Activated CD8-positive, alpha-beta T cell treated with anti-CD3 and anti-CD28 coated beads for 36 hours (primary cell): ENCODE results near the gene ANKRD44. TPM values are rescaled to one million over a fixed set of nuclear protein-coding genes. Genes with fewer than 3 reads are reported as not detected.

Experiments
- ATAC-seq: fragments of 200-7000 bp; cut with Tn5 transposase; one replicate; pipeline ENCODE4 v1.10.0; 2021; ENCODE audit warnings: mild to moderate bottlenecking, moderate library complexity
- CTCF ChIA-PET: fragments of 350-600 bp; sonication (Branson Sonifier 250); formaldehyde crosslinking; loops from one replicate; lab custom pipeline; 2021; ENCODE audit warnings: antibody characterized with exemption; lab: Charles Lee
- POLR2A ChIA-PET: fragments of 350-600 bp; sonication (Branson Sonifier 250); formaldehyde crosslinking; loops from one replicate; lab custom pipeline; 2021; ENCODE audit warnings: antibody characterized with exemption; lab: Charles Lee
- DNase-seq: peaks from one replicate; pipeline ENCODE4 v3.0.0-alpha.2; 2020
- H3K27ac Mint-ChIP-seq: one replicate; pipeline ENCODE4 v1.8.0; 2021; ENCODE audit warnings: mild to moderate bottlenecking, mixed read lengths
- H3K27me3 Mint-ChIP-seq: one replicate; pipeline ENCODE4 v1.8.0; 2021; ENCODE audit warnings: mixed read lengths
- H3K36me3 Mint-ChIP-seq: one replicate; pipeline ENCODE4 v1.8.0; 2021; ENCODE audit warnings: low read depth, mixed read lengths
- H3K4me1 Mint-ChIP-seq: one replicate; pipeline ENCODE4 v1.8.0; 2021; ENCODE audit warnings: low read depth, mixed read lengths
- H3K4me3 Mint-ChIP-seq: one replicate; pipeline ENCODE4 v1.8.0; 2021; ENCODE audit warnings: mild to moderate bottlenecking, moderate library complexity, mixed read lengths
- H3K9me3 Mint-ChIP-seq: one replicate; pipeline ENCODE4 v1.8.0; 2021; ENCODE audit warnings: mixed read lengths
- intact Hi-C: fragments of 100-400 bp; cut with micrococcal nuclease; formaldehyde crosslinking; loops from one replicate; pipeline ENCODE4 v1.10.0; 2022
- total RNA-seq, 2 experiments: library from RNA; stranded (reverse); gene quantifications; one replicate each; pipeline ENCODE4 v1.2.3, GENCODE V29; 2021
- TF ChIP-seq, protein P1 (sequence below): fragments of 200-600 bp; IDR thresholded peaks from one replicate; pipeline ENCODE4 v1.8.0; 2022; ENCODE audit warnings: antibody characterized with exemption, mild to moderate bottlenecking

Gene ANKRD44
- total RNA-seq, 2 experiments from 2014 or later, result 131 to 132 TPM

DNA sequence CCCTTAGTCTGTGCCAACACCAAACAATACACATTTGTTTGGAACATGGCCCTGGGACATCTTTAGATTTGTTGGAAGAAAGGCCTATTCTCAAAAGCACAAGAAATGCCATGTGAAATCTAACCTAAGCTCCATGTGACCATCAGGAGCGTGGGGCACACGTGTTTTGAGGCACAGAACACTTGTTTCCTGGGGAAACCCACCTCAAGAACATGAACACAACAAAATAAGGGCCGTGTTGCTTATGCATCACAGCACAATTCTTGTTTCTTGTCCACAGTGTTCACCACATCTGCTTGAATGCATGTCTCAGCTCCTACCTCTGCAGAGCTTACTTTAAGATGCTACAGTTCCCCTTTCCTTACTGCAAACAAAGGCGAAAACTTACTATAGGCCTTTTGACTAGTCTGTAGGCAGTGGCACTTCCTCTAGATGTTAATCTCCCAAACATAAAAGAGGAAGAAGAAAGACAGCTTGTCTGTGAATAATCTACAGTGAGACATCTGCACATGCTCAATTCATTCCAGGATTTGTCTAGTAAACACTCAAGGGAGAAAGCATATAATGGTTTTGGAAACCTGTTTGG is 165.0 kb downstream of the ANKRD44 start:
- ChIA-PET POLR2A (interaction anchor here (0.7 to 1.8 kb wide), 4 partner anchors 9 to 52 kb away, joined by 3 to 5 read pairs (median 4); no protein-coding TSS in a partner anchor), CTCF (interaction anchor here (0.6 to 2.4 kb wide), 7 partner anchors 9 to 218 kb away, joined by 3 to 10 read pairs (median 3); no protein-coding TSS in a partner anchor)
- H3K36me3 Mint-ChIP-seq, result peaks cover 44% of the 10 kb centered on the region
- H3K9me3 Mint-ChIP-seq, result peaks cover 6% of the 10 kb centered on the region
- H3K27ac Mint-ChIP-seq, result peak overlapping the region; percentile 92
- TF ChIP-seq, protein P1, sequence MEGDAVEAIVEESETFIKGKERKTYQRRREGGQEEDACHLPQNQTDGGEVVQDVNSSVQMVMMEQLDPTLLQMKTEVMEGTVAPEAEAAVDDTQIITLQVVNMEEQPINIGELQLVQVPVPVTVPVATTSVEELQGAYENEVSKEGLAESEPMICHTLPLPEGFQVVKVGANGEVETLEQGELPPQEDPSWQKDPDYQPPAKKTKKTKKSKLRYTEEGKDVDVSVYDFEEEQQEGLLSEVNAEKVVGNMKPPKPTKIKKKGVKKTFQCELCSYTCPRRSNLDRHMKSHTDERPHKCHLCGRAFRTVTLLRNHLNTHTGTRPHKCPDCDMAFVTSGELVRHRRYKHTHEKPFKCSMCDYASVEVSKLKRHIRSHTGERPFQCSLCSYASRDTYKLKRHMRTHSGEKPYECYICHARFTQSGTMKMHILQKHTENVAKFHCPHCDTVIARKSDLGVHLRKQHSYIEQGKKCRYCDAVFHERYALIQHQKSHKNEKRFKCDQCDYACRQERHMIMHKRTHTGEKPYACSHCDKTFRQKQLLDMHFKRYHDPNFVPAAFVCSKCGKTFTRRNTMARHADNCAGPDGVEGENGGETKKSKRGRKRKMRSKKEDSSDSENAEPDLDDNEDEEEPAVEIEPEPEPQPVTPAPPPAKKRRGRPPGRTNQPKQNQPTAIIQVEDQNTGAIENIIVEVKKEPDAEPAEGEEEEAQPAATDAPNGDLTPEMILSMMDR, result no peak
- peak; percentile 35 for DNase-seq
- no peaks in the 10 kb centered on the region for H3K27me3 Mint-ChIP-seq
- peaks cover 71% of the 10 kb centered on the region for H3K4me1 Mint-ChIP-seq
- H3K4me3 Mint-ChIP-seq, result no peak overlapping the region
- intact Hi-C loops, result no loop called here
- peak; percentile 69 for ATAC-seq

DNA sequence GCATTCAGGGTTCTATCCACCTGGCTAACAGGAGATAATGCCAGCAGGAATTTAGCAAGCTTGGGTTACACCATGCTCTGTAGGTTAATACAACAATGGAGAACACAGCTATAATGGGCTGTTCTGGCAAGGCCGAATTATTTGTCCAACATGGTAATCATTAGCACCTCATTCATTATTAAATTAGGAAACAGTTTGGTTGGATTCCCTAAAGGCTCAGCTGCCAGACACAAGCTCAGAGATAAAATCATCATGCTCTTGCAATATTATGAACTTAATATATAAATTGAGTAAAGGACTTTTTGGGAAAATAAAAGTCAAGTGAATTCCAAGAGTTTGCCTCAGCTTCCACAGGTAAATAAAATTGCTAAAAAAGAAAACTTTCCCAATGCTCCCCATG is 166.4 kb downstream of the ANKRD44 start:
- DNase-seq (no peak), ATAC-seq (no peak)
- Mint-ChIP-seq H3K27me3 (no peaks in the 10 kb centered on the region), H3K9me3 (peaks cover 4% of the 10 kb centered on the region), H3K4me1 (peaks cover 72% of the 10 kb centered on the region), H3K27ac (peak overlapping the region; percentile 53), H3K4me3 (no peak overlapping the region), H3K36me3 (peaks cover 42% of the 10 kb centered on the region)
- intact Hi-C loops, result no loop called here
- POLR2A ChIA-PET, result interaction anchor here (0.6 to 1.8 kb wide), 2 partner anchors 12 to 149 kb away, joined by 3 to 5 read pairs; no protein-coding TSS in a partner anchor
- CTCF ChIA-PET, result interaction anchor here (1.2 to 2.4 kb wide), 3 partner anchors 8 to 24 kb away, joined by 3 to 10 read pairs (median 6); no protein-coding TSS in a partner anchor
- TF ChIP-seq, protein P1, result no peak

DNA sequence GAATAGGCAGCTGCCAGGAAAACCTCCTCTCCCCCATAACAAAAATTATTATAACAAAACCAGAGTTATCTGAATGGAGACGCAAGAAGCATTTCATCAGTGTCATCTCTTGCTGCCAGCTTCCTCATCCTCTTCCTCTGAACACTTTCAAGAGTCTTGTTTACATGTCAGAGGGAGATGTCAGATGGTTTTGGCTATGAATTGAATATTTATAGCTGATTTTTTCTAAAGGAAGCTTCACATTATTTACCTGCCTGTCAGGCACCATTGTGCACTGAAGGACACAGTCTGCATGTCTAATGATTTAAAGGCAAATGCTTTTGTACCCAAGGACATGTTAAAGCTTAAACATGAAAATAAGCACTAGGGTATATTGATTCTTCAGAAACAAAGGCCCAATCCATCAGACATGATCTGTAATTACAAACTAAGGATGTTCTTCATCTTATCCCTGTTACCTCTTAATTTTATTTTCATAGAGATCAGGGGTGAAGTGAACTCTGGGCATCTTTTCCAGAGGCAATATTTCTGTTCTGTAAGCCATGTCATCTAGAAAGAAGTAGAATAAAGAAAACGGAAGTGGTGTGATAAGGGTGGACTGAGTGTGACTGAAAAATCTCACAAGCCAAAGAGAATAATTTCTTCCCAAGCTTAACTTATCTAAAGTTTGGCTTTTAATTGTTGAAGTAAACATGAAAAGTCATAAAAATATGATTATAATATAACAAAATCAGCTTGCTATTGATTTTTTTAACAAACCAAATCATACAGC is 168.7 kb downstream of the ANKRD44 start:
- POLR2A ChIA-PET, result interaction anchor here (0.9 to 1.7 kb wide), 2 partner anchors 14 to 26 kb away, joined by 3 to 5 read pairs; no protein-coding TSS in a partner anchor
- H3K4me3 Mint-ChIP-seq, result no peak overlapping the region

DNA sequence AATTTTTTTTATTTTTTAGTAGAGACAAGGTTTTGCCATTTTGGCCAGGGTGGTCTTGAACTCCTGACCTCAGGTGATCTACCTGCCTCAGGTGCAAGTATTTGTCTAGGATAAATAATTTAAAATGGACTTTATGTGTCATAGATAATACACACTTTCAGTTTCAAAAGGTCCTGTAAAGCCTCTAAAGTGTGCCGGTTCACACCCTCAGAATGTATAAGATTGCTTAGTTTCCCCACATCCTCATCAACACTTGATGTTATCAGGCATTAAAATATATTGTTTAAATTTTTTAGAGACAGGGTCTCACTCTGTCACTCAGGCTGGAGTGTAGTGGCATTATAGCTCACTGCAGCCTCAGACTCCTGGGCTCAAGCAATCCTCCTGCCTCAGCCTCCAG is 170.5 kb downstream of the ANKRD44 start:
- ATAC-seq (peak; percentile 67), DNase-seq (no peak)
- Mint-ChIP-seq H3K4me3 (no peak overlapping the region), H3K36me3 (peaks cover 47% of the 10 kb centered on the region), H3K27me3 (no peaks in the 10 kb centered on the region), H3K9me3 (peaks cover 2% of the 10 kb centered on the region), H3K4me1 (peaks cover 78% of the 10 kb centered on the region), H3K27ac (peak overlapping the region; percentile 86)
- TF ChIP-seq, protein P1, result no peak
- ChIA-PET CTCF (interaction anchor here (0.6 to 6.3 kb wide), 5 partner anchors 18 to 50 kb away, joined by 3 to 45 read pairs (median 9); no protein-coding TSS in a partner anchor), POLR2A (interaction anchor here (1.4 to 1.7 kb wide), 3 partner anchors 12 to 18 kb away, joined by 4 to 5 read pairs (median 5); no protein-coding TSS in a partner anchor)
- intact Hi-C loops, result no loop called here

More for the DNA sequence above, 168.7 kb downstream of the ANKRD44 start:
- H3K27me3 Mint-ChIP-seq, result no peaks in the 10 kb centered on the region
- no peak for ATAC-seq
- DNase-seq, result no peak
- TF ChIP-seq, protein P1, result no peak
- H3K36me3 Mint-ChIP-seq, result peaks cover 40% of the 10 kb centered on the region
- H3K27ac Mint-ChIP-seq, result peak overlapping the region; percentile 80
- CTCF ChIA-PET, result interaction anchor here (1.0 to 6.3 kb wide), 8 partner anchors 11 to 237 kb away, joined by 3 to 45 read pairs (median 6); no protein-coding TSS in a partner anchor
- H3K9me3 Mint-ChIP-seq, result peaks cover 4% of the 10 kb centered on the region
- intact Hi-C loops, result no loop called here
- H3K4me1 Mint-ChIP-seq, result peaks cover 72% of the 10 kb centered on the region
